Measurements from ENCODE around the gene MREG. TPM values are rescaled to one million over a fixed set of nuclear protein-coding genes. Genes with fewer than 3 reads are reported as not detected.
A peak's percentile ranks its signal among the peaks of the same experiment; 100 is the strongest.

MREG gene
- polyA plus RNA-seq, 3 donors: 0.14 to 0.47 TPM; not detected in 1

DNA sequence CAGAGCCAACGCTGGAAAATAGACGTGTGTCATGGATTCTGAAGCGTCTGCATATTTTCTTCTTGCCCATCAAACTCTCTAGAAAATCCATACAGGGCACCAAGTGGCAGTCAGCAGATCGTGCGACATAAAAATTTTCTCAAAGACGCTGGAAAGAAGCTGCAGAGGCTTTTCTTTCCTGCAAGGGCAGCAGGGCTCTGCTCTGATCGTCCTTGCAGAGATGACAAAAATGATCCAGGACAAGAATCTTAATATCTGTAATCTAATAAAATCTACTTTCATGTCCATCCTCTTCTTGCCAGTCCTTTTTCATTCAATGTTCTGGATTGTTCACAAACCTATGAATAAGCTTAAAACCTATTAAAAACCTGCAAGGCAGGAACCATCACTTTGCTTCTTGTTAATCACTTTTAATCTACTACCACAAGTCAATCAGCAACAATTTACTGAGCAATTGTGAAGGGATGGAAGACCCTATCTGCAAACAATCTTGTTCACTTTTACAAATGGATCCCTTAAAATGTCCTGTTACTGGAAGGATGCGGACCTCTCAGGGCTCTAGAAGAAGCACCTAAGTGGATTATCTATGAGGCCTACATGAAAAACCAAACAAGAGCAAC is 93.6 kb downstream of the MREG start:
- Histone ChIP-seq H3K9ac (ENCODE audit: insufficient read depth, low read length, poor library complexity, severe bottlenecking) (no peak overlapping the region), H3K4me2 (replicated peaks; ENCODE audit: extremely low read depth, low read length, poor library complexity, severe bottlenecking) (no peak overlapping the region), H3K9me3 (replicated peaks in 1 of 2; ENCODE audit: control insufficient read depth in 1 of 2, insufficient read depth in 1 of 2, low read length in 2 of 2) (no peaks in the 10 kb centered on the region), H3K4me3 (replicated peaks in 1 of 3; ENCODE audit: low read depth in 2 of 3, low read length in 3 of 3) (no peak overlapping the region), H3K4me1 (ENCODE audit: control insufficient read depth in 1 of 2, insufficient read depth in 2 of 2, low read length in 2 of 2) (peaks cover 16 to 26% of the 10 kb centered on the region in 2 donors), H4K20me1 (ENCODE audit: insufficient read depth, low read length) (no peaks in the 10 kb centered on the region), H3K27ac (ENCODE audit: low read depth in 1 of 2, low read length in 2 of 2) (no peak overlapping the region), H3K27me3 (ENCODE audit: control insufficient read depth in 2 of 2, insufficient read depth in 2 of 2, low read length in 2 of 2) (no peaks in the 10 kb centered on the region), H3K79me2 (ENCODE audit: insufficient read depth, low read length) (no peaks in the 10 kb centered on the region), H3K36me3 (replicated peaks in 1 of 2; ENCODE audit: control insufficient read depth in 1 of 2, insufficient read depth in 2 of 2, low read length in 2 of 2) (no peaks in the 10 kb centered on the region), H2AFZ (ENCODE audit: insufficient read depth, low read depth, low read length, poor library complexity, severe bottlenecking) (no peak overlapping the region)
- peaks cover 4 to 13% (median 6%) of the 10 kb centered on the region in 3 donors for H3K27me3 Mint-ChIP-seq (ENCODE audit: low read depth in 3 of 3)
- H3K9me3 Mint-ChIP-seq: no peaks in the 10 kb centered on the region
- no peak overlapping the region for H3K4me3 Mint-ChIP-seq
- WGBS (ENCODE audit: insufficient coverage): 93% methylated on average over 6 of the region's 8 CpGs
- intact Hi-C loops (cut with micrococcal nuclease): loop anchor here in 1 of 2 donors (5.0 kb wide), 1 partner anchor 462 kb away; no protein-coding TSS in a partner anchor
- H3K36me3 Mint-ChIP-seq: peaks cover 0 to 2% of the 10 kb centered on the region in 2 donors
- DNase-seq: no peak
- H3K4me1 Mint-ChIP-seq: peaks cover 17% of the 10 kb centered on the region
- TF ChIP-seq, protein P1, sequence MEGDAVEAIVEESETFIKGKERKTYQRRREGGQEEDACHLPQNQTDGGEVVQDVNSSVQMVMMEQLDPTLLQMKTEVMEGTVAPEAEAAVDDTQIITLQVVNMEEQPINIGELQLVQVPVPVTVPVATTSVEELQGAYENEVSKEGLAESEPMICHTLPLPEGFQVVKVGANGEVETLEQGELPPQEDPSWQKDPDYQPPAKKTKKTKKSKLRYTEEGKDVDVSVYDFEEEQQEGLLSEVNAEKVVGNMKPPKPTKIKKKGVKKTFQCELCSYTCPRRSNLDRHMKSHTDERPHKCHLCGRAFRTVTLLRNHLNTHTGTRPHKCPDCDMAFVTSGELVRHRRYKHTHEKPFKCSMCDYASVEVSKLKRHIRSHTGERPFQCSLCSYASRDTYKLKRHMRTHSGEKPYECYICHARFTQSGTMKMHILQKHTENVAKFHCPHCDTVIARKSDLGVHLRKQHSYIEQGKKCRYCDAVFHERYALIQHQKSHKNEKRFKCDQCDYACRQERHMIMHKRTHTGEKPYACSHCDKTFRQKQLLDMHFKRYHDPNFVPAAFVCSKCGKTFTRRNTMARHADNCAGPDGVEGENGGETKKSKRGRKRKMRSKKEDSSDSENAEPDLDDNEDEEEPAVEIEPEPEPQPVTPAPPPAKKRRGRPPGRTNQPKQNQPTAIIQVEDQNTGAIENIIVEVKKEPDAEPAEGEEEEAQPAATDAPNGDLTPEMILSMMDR (IDR thresholded peaks at IDR 0.05): no peak
- H3K27ac Mint-ChIP-seq: peak overlapping the region in 1 of 7 donors; percentile 68

- Mint-ChIP-seq H3K4me3 (no peak overlapping the region), H3K4me1 (peaks cover 19% of the 10 kb centered on the region), H3K27me3 (ENCODE audit: low read depth in 3 of 3) (peaks cover 4 to 13% (median 6%) of the 10 kb centered on the region in 3 donors), H3K27ac (peak overlapping the region in 2 of 7 donors; percentile 68 to 72), H3K9me3 (no peaks in the 10 kb centered on the region), H3K36me3 (peaks cover 0 to 2% of the 10 kb centered on the region in 2 donors)
- Histone ChIP-seq H3K9me3 (replicated peaks in 1 of 2; ENCODE audit: control insufficient read depth in 1 of 2, insufficient read depth in 1 of 2, low read length in 2 of 2) (no peaks in the 10 kb centered on the region), H3K27ac (ENCODE audit: low read depth in 1 of 2, low read length in 2 of 2) (no peak overlapping the region), H2AFZ (ENCODE audit: insufficient read depth, low read depth, low read length, poor library complexity, severe bottlenecking) (no peak overlapping the region), H3K9ac (ENCODE audit: insufficient read depth, low read length, poor library complexity, severe bottlenecking) (no peak overlapping the region), H3K27me3 (ENCODE audit: control insufficient read depth in 2 of 2, insufficient read depth in 2 of 2, low read length in 2 of 2) (no peaks in the 10 kb centered on the region), H3K4me2 (replicated peaks; ENCODE audit: extremely low read depth, low read length, poor library complexity, severe bottlenecking) (no peak overlapping the region), H3K4me3 (replicated peaks in 1 of 3; ENCODE audit: low read depth in 2 of 3, low read length in 3 of 3) (no peak overlapping the region), H4K20me1 (ENCODE audit: insufficient read depth, low read length) (no peaks in the 10 kb centered on the region), H3K36me3 (replicated peaks in 1 of 2; ENCODE audit: control insufficient read depth in 1 of 2, insufficient read depth in 2 of 2, low read length in 2 of 2) (no peaks in the 10 kb centered on the region), H3K79me2 (ENCODE audit: insufficient read depth, low read length) (no peaks in the 10 kb centered on the region), H3K4me1 (ENCODE audit: control insufficient read depth in 1 of 2, insufficient read depth in 2 of 2, low read length in 2 of 2) (peaks cover 16 to 26% of the 10 kb centered on the region in 2 donors)
- 80% methylated on average over 1 of the region's 3 CpGs for WGBS (ENCODE audit: insufficient coverage)
- TF ChIP-seq, protein P1 (IDR thresholded peaks at IDR 0.05): no peak
- no peak for DNase-seq
- intact Hi-C loops (cut with micrococcal nuclease): loop anchor here in 1 of 2 donors (5.0 kb wide), 1 partner anchor 462 kb away; no protein-coding TSS in a partner anchor
Measured at GRCh38 chr2:215918901-215919599, 94.3 kb downstream of the MREG start.
